GM23338 (cell line): ENCODE measurements around the gene RPL12. TPM values are rescaled to one million over a fixed set of nuclear protein-coding genes. Genes with fewer than 3 reads are reported as not detected.
A peak's percentile ranks its signal among the peaks of the same experiment; 100 is the strongest.

Experiments
- ATAC-seq: fragments of 200-7000 bp; cut with Tn5 transposase; 3 replicates; pipeline ENCODE4 v1.9.1; 2020
- DNase-seq: peaks from one replicate; pipeline ENCODE4 v3.0.0-alpha.2; 2015; ENCODE audit warnings: low spot score
- H2AFZ ChIP-seq: fragments of 200-600 bp; sonication (generic); 2 replicates; pipeline ENCODE4 v1.8.0; 2016; ENCODE audit warnings: antibody characterized with exemption, mild to moderate bottlenecking, moderate library complexity
- H3F3A ChIP-seq: fragments of 200-600 bp; sonication (generic); replicated peaks from 2 replicates; pipeline ENCODE4 v1.8.0; 2017; ENCODE audit warnings: antibody characterized with exemption, mixed run types, low read depth
- H3K27ac ChIP-seq: fragments of 200-600 bp; sonication (generic); 2 replicates; pipeline ENCODE4 v1.6.1; 2016; ENCODE audit warnings: low read depth
- H3K27me3 ChIP-seq: fragments of 200-600 bp; sonication (generic); 2 replicates; pipeline ENCODE4 v1.8.0; 2016; ENCODE audit warnings: mild to moderate bottlenecking, mixed run types, moderate library complexity; ENCODE audit not compliant: insufficient read depth
- H3K36me3 ChIP-seq: fragments of 200-600 bp; sonication (generic); 2 replicates; pipeline ENCODE4 v1.8.0; 2016; ENCODE audit warnings: mild to moderate bottlenecking; ENCODE audit not compliant: insufficient read depth
- H3K4me1 ChIP-seq: fragments of 200-600 bp; sonication (generic); 2 replicates; pipeline ENCODE4 v1.8.0; 2016; ENCODE audit warnings: mild to moderate bottlenecking, moderate library complexity; ENCODE audit not compliant: insufficient read depth
- H3K4me2 ChIP-seq: fragments of 200-600 bp; sonication (generic); 2 replicates; pipeline ENCODE4 v1.7.1; 2017; ENCODE audit warnings: mixed run types
- H3K4me3 ChIP-seq: fragments of 200-600 bp; sonication (generic); 2 replicates; pipeline ENCODE4 v1.6.1; 2016; ENCODE audit warnings: mixed run types
- H3K79me2 ChIP-seq: fragments of 200-600 bp; sonication (generic); replicated peaks from 2 replicates; pipeline ENCODE4 v1.8.0; 2017; ENCODE audit warnings: mild to moderate bottlenecking; ENCODE audit not compliant: insufficient read depth
- H3K9me2 ChIP-seq: fragments of 200-600 bp; sonication (generic); 2 replicates; pipeline ENCODE4 v1.8.0; 2017; ENCODE audit not compliant: insufficient read depth
- H4K20me1 ChIP-seq: fragments of 200-600 bp; sonication (generic); replicated peaks from 2 replicates; pipeline ENCODE4 v1.8.0; 2017; ENCODE audit warnings: mild to moderate bottlenecking; ENCODE audit not compliant: insufficient read depth
- H3K27ac Mint-ChIP-seq: 2 replicates; pipeline ENCODE4 v1.8.0; 2020; ENCODE audit warnings: inconsistent platforms, mild to moderate bottlenecking, moderate library complexity, mixed read lengths
- H3K27me3 Mint-ChIP-seq: 3 replicates; pipeline ENCODE4 v1.8.0; 2022; ENCODE audit warnings: low read depth, mild to moderate bottlenecking, moderate library complexity, mixed read lengths, inconsistent platforms; ENCODE audit not compliant: insufficient read depth, poor library complexity
- H3K36me3 Mint-ChIP-seq: 3 replicates; pipeline ENCODE4 v1.8.0; 2021; ENCODE audit warnings: low read depth, mild to moderate bottlenecking, inconsistent platforms, moderate library complexity, mixed read lengths
- H3K4me1 Mint-ChIP-seq: 3 replicates; pipeline ENCODE4 v1.8.0; 2020; ENCODE audit warnings: mild to moderate bottlenecking, inconsistent platforms, mixed read lengths
- H3K4me3 Mint-ChIP-seq: 3 replicates; pipeline ENCODE4 v1.8.0; 2021; ENCODE audit warnings: moderate library complexity, mild to moderate bottlenecking, inconsistent platforms, mixed read lengths
- H3K9me3 Mint-ChIP-seq: 3 replicates; pipeline ENCODE4 v1.8.0; 2020; ENCODE audit warnings: moderate library complexity, mild to moderate bottlenecking, inconsistent platforms, mixed read lengths
- CREB1 ChIP-seq: fragments of 250-450 bp; sonication (Bioruptor Pico); IDR thresholded peaks from 2 replicates; pipeline ENCODE4 v1.5.0; 2020; ENCODE audit warnings: low read depth, mild to moderate bottlenecking, moderate library complexity
- EZH2 ChIP-seq: fragments of 200-600 bp; sonication (generic); IDR thresholded peaks from one replicate; pipeline ENCODE4 v1.8.0; 2017; ENCODE audit warnings: antibody characterized with exemption, mild to moderate bottlenecking, low read depth; ENCODE audit not compliant: unreplicated experiment
- NANOG ChIP-seq: IDR thresholded peaks from 2 replicates; pipeline ENCODE4 v1.6.1; 2016; ENCODE audit warnings: antibody characterized with exemption, borderline replicate concordance
- STAT1 ChIP-seq: IDR thresholded peaks from one replicate; pipeline ENCODE4 v1.6.1; 2016; ENCODE audit warnings: antibody characterized with exemption; ENCODE audit not compliant: unreplicated experiment
- ZNF114 ChIP-seq: fragments of 250-450 bp; sonication (Bioruptor Pico); IDR thresholded peaks from 2 replicates; pipeline ENCODE4 v1.5.0; 2020; ENCODE audit warnings: mild to moderate bottlenecking, moderate library complexity
- polyA plus RNA-seq: library from polyadenylated mRNA; unstranded; fragments of >200 nt; fragmentation: Nextera tagmentation; extraction: Ambion mirVana; gene quantifications from 2 replicates; pipeline ENCODE4 v1.2.1, GENCODE V29; 2016
- total RNA-seq: library from RNA; depleted of rRNA; stranded (reverse); fragments of >200 nt; shearing (Covaris generic); gene quantifications from 2 replicates; pipeline ENCODE4 v1.2.3, GENCODE V29; 2014
- TF ChIP-seq, protein P1 (sequence below), 2 experiments: fragments of 200-600 bp in 1 of 2; sonication (generic) in 1 of 2; conservative IDR thresholded peaks; 2 replicates each; pipeline versions ENCODE4 v1.5.1 to v1.6.1; 2016 to 2017; ENCODE audit warnings: antibody characterized with exemption in 2 of 2, low read depth in 2 of 2, mild to moderate bottlenecking in 2 of 2, moderate library complexity in 1 of 2
- TF ChIP-seq, protein P2 (sequence below): IDR thresholded peaks from 2 replicates; pipeline ENCODE4 v1.6.1; 2016; ENCODE audit warnings: antibody characterized with exemption
- TF ChIP-seq, protein P3 (sequence below): fragments of 250-450 bp; sonication (Bioruptor Pico); IDR thresholded peaks from 2 replicates; pipeline ENCODE4 v1.5.0; 2020; ENCODE audit warnings: mild to moderate bottlenecking, moderate library complexity

Gene RPL12
- total and polyA plus RNA-seq, 2 experiments from 2014 or later = 2,121 to 2,596 TPM

DNA sequence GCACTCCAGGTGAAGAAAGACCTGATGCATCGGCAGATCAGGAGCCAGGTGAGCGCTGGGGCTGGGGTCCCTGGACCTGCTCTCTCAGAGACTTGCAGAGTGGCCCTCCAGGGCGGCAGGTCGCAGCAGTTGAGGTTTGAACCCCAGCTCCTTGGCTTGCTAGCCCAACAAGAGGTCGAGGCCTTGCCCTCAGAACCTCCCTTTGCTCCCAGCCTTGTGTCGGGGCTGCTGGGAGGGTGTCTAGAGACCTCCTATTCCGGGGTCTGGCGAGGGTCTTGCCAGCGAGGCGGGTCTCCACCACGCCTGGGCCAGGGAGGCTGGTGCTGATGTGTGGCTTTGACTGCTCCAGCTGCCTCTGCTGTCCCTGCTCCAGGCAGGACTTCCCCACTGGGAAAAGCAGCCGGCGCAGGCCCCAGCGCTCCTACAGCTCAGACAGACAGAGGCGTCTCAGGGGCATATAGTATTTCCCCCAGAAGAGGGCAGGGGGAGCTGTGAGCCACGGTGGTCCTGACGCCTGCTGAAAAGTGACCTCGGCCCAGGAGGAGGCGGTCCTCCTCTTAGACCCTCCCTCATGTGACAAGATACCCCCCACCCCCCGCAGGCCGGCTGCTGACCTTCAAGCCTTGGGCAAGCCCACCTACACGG is 38.4 kb upstream of the RPL12 start:
- no peaks in the 10 kb centered on the region for H3K79me2 ChIP-seq
- Mint-ChIP-seq H3K4me3 (no peak overlapping the region), H3K27ac (peak overlapping the region; percentile 21), H3K27me3 (peaks cover 5% of the 10 kb centered on the region), H3K9me3 (no peaks in the 10 kb centered on the region), H3K36me3 (peaks cover 8% of the 10 kb centered on the region; the same call in 2 of the 3 replicates), H3K4me1 (peaks cover 5% of the 10 kb centered on the region)
- no peak overlapping the region for H3K4me3 ChIP-seq
- peak overlapping the region; percentile 59; the same call in 1 of the 2 replicates for H3K27ac ChIP-seq
- TF ChIP-seq STAT1 = no peak
- TF ChIP-seq, protein P1, sequence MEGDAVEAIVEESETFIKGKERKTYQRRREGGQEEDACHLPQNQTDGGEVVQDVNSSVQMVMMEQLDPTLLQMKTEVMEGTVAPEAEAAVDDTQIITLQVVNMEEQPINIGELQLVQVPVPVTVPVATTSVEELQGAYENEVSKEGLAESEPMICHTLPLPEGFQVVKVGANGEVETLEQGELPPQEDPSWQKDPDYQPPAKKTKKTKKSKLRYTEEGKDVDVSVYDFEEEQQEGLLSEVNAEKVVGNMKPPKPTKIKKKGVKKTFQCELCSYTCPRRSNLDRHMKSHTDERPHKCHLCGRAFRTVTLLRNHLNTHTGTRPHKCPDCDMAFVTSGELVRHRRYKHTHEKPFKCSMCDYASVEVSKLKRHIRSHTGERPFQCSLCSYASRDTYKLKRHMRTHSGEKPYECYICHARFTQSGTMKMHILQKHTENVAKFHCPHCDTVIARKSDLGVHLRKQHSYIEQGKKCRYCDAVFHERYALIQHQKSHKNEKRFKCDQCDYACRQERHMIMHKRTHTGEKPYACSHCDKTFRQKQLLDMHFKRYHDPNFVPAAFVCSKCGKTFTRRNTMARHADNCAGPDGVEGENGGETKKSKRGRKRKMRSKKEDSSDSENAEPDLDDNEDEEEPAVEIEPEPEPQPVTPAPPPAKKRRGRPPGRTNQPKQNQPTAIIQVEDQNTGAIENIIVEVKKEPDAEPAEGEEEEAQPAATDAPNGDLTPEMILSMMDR (conservative IDR thresholded peaks at IDR 0.05; ENCODE audit: low read depth in 2 of 2) = peak; percentile 52 to 67
- H3F3A ChIP-seq = 0 out of 2 replicates have a peak, but pooled peaks cover 3% of the 10 kb centered on the region
- no peaks in the 10 kb centered on the region for H3K9me2 ChIP-seq
- peak; percentile 86 for DNase-seq
- H3K4me1 ChIP-seq = no peaks in the 10 kb centered on the region
- no peaks in the 10 kb centered on the region; the same call in 1 of the 2 replicates for H3K36me3 ChIP-seq
- peak; percentile 96 for ATAC-seq
- H2AFZ ChIP-seq = no peak overlapping the region
- H3K27me3 ChIP-seq = no peaks in the 10 kb centered on the region
- H4K20me1 ChIP-seq = no peaks in the 10 kb centered on the region; the same call in 1 of the 2 replicates
- H3K4me2 ChIP-seq = no peak overlapping the region

DNA sequence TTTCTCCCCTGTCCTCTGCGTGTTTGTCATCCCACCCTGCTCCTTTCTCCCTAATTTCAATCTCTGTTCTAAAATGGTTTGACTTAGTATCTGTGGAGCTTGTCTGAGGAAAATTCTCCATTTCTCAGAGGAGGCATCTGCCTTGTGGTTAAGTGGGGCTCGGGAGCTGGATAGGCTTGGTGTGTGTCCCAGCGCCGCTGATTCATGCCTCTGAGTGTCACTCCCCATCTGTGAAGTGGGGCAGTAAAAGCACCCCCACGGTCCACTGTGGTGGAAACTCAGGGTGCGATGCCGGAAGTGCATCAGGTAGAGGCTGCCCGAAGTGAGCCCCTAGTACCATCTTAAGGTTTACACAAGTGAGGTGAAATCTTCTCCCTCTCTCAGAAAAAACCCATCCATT is 37.7 kb upstream of the RPL12 start:
- Mint-ChIP-seq H3K4me3 (no peak overlapping the region), H3K27me3 (peaks cover 5% of the 10 kb centered on the region), H3K9me3 (no peaks in the 10 kb centered on the region), H3K27ac (no peak overlapping the region), H3K4me1 (peaks cover 5% of the 10 kb centered on the region), H3K36me3 (peaks cover 8% of the 10 kb centered on the region; the same call in 2 of the 3 replicates)
- ATAC-seq = no peak
- Histone ChIP-seq H4K20me1 (no peaks in the 10 kb centered on the region; the same call in 1 of the 2 replicates), H3K36me3 (no peaks in the 10 kb centered on the region), H3K27me3 (no peaks in the 10 kb centered on the region), H3F3A (0 out of 2 replicates have a peak, but pooled peaks cover 3% of the 10 kb centered on the region), H3K4me2 (no peak overlapping the region), H3K79me2 (no peaks in the 10 kb centered on the region), H3K4me3 (no peak overlapping the region), H3K9me2 (no peaks in the 10 kb centered on the region), H2AFZ (no peak overlapping the region), H3K4me1 (no peaks in the 10 kb centered on the region), H3K27ac (no peak overlapping the region)
- no peak for DNase-seq
- TF ChIP-seq EZH2 (no peak), CREB1 (no peak), NANOG (no peak), ZNF114 (CRISPR knock-in tag) (no peak), STAT1 (no peak)
- TF ChIP-seq, protein P2, sequence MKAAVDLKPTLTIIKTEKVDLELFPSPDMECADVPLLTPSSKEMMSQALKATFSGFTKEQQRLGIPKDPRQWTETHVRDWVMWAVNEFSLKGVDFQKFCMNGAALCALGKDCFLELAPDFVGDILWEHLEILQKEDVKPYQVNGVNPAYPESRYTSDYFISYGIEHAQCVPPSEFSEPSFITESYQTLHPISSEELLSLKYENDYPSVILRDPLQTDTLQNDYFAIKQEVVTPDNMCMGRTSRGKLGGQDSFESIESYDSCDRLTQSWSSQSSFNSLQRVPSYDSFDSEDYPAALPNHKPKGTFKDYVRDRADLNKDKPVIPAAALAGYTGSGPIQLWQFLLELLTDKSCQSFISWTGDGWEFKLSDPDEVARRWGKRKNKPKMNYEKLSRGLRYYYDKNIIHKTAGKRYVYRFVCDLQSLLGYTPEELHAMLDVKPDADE = no peak
- TF ChIP-seq, protein P3, sequence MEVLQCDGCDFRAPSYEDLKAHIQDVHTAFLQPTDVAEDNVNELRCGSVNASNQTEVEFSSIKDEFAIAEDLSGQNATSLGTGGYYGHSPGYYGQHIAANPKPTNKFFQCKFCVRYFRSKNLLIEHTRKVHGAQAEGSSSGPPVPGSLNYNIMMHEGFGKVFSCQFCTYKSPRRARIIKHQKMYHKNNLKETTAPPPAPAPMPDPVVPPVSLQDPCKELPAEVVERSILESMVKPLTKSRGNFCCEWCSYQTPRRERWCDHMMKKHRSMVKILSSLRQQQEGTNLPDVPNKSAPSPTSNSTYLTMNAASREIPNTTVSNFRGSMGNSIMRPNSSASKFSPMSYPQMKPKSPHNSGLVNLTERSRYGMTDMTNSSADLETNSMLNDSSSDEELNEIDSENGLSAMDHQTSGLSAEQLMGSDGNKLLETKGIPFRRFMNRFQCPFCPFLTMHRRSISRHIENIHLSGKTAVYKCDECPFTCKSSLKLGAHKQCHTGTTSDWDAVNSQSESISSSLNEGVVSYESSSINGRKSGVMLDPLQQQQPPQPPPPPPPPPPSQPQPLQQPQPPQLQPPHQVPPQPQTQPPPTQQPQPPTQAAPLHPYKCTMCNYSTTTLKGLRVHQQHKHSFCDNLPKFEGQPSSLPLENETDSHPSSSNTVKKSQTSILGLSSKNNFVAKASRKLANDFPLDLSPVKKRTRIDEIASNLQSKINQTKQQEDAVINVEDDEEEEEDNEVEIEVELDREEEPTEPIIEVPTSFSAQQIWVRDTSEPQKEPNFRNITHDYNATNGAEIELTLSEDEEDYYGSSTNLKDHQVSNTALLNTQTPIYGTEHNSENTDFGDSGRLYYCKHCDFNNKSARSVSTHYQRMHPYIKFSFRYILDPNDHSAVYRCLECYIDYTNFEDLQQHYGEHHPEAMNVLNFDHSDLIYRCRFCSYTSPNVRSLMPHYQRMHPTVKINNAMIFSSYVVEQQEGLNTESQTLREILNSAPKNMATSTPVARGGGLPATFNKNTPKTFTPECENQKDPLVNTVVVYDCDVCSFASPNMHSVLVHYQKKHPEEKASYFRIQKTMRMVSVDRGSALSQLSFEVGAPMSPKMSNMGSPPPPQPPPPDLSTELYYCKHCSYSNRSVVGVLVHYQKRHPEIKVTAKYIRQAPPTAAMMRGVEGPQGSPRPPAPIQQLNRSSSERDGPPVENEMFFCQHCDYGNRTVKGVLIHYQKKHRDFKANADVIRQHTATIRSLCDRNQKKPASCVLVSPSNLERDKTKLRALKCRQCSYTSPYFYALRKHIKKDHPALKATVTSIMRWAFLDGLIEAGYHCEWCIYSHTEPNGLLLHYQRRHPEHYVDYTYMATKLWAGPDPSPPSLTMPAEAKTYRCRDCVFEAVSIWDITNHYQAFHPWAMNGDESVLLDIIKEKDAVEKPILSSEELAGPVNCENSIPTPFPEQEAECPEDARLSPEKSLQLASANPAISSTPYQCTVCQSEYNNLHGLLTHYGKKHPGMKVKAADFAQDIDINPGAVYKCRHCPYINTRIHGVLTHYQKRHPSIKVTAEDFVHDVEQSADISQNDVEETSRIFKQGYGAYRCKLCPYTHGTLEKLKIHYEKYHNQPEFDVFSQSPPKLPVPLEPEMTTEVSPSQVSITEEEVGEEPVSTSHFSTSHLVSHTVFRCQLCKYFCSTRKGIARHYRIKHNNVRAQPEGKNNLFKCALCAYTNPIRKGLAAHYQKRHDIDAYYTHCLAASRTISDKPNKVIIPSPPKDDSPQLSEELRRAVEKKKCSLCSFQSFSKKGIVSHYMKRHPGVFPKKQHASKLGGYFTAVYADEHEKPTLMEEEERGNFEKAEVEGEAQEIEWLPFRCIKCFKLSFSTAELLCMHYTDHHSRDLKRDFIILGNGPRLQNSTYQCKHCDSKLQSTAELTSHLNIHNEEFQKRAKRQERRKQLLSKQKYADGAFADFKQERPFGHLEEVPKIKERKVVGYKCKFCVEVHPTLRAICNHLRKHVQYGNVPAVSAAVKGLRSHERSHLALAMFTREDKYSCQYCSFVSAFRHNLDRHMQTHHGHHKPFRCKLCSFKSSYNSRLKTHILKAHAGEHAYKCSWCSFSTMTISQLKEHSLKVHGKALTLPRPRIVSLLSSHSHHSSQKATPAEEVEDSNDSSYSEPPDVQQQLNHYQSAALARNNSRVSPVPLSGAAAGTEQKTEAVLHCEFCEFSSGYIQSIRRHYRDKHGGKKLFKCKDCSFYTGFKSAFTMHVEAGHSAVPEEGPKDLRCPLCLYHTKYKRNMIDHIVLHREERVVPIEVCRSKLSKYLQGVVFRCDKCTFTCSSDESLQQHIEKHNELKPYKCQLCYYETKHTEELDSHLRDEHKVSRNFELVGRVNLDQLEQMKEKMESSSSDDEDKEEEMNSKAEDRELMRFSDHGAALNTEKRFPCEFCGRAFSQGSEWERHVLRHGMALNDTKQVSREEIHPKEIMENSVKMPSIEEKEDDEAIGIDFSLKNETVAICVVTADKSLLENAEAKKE (CRISPR knock-in tag) = no peak
